Activated CD8-positive, alpha-beta memory T cell treated with anti-CD3 and anti-CD28 coated beads for 48 hours (primary cell): Measurements from ENCODE around the gene TTLL6.

Experiments
- DNase-seq, 3 experiments: peaks; one replicate each; pipeline ENCODE4 v3.0.0-alpha.2; 2020; ENCODE audit warnings: low read depth in 2 of 3, low spot score in 2 of 3

TTLL6 gene

GRCh38 chr17:48738803-48739526, 78.1 kb downstream of the TTLL6 start:
- no peak for DNase-seq

- no peak for DNase-seq
These were observed 78.6 kb downstream of the TTLL6 start for GRCh38 chr17:48738424-48738802.

GRCh38 chr17:48737330-48738043, 79.5 kb downstream of the TTLL6 start:
- DNase-seq = no peak

- DNase-seq = no peak
These were observed 82.0 kb downstream of the TTLL6 start for GRCh38 chr17:48735062-48735351.

- DNase-seq = no peak
These were observed 82.5 kb downstream of the TTLL6 start for GRCh38 chr17:48734333-48735061.

- DNase-seq = no peak
These were observed 83.2 kb downstream of the TTLL6 start for GRCh38 chr17:48733632-48734328.

GRCh38 chr17:48732688-48733629, 84.1 kb downstream of the TTLL6 start:
- no peak for DNase-seq

- no peak for DNase-seq
These were observed 85.7 kb downstream of the TTLL6 start for GRCh38 chr17:48731355-48731754.

GRCh38 chr17:48730240-48730550, 86.8 kb downstream of the TTLL6 start:
- DNase-seq = no peak

GRCh38 chr17:48729335-48730239, 87.4 kb downstream of the TTLL6 start:
- DNase-seq = no peak

GRCh38 chr17:48728232-48729231, 88.5 kb downstream of the TTLL6 start, which contains the start of gene HOXB13:
TSS of gene HOXB13 (minus strand) at chr17:48728750. CDS start at chr17:48728593, 157 bp downstream.
- no peak for DNase-seq

- DNase-seq = no peak
These were observed 89.4 kb downstream of the TTLL6 start for GRCh38 chr17:48727415-48728175.

GRCh38 chr17:48726916-48727286, 90.1 kb downstream of the TTLL6 start:
- DNase-seq = no peak

GRCh38 chr17:48726114-48726915, 90.7 kb downstream of the TTLL6 start:
- DNase-seq = no peak

- no peak for DNase-seq
These were observed 91.6 kb downstream of the TTLL6 start for GRCh38 chr17:48725288-48726064.

GRCh38 chr17:48725004-48725287, 92.1 kb downstream of the TTLL6 start:
- no peak for DNase-seq
